ENCODE results near the gene PDE2A.

GRCh38 chr11:72721276-72721675 lies 47.1 kb upstream of the PDE2A start:
- TF ChIP-seq CTCF (IDR thresholded peaks at IDR 0.05) (no peak), POLR2A (IDR thresholded peaks at IDR 0.05) (no peak)
